HG03064 (cell line): ENCODE data around the gene CLDN5.

Source experiments
- ATAC-seq: cut with Tn5 transposase; IDR thresholded peaks from one replicate; pipeline ENCODE4 v1.9.1; 2021; ENCODE audit warnings: low read depth; ENCODE audit not compliant: unreplicated experiment

Gene CLDN5, protein sequence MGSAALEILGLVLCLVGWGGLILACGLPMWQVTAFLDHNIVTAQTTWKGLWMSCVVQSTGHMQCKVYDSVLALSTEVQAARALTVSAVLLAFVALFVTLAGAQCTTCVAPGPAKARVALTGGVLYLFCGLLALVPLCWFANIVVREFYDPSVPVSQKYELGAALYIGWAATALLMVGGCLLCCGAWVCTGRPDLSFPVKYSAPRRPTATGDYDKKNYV

DNA sequence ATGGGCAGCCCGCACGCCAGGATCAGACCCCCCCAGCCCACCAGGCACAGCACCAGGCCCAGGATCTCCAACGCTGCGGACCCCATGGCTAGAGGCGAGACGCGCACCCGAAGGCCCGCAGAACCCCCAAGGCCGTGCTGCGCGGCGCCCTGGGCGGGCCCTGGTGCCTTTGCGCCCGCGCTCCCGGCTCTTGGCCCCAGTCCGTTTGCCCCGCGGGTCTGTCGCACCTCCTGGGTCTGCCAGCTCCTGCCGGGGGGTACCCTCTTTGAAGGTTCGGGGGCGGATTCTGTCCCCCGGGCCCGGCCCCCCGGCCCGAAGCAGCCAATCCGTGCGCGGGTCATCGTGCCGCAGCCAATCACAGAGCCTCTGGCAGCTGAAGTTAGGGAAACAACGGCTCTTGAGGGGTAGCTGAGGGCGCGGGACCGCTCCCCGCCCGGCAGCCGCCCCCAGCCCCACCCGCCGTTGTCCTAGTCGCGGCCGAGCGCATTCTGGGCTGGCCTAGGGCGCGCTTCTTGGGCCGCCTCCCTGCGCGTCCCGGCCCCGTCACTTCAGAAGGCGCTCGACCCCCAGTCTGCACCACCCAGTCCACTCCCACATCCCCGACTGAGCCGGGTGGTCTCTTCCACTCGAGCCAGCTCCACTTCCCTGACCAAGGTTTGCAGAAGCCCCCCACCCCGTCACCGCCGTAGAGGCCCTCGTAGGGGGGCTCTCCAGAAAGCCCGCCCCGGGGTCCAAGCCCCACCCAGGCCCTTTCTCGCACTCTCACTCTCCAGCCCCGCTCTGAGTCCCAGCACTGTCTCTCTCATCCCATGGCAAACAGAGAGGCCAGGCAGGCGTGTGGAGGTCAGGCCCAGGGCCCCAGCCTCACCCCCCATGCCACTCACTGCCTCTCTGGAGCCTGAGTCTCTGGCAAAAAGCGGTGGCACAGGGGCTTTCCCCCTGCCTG, at the start of gene CLDN5:
CLDN5 (minus strand) TSS at position 241 of the 946 bp plus-strand sequence; CDS start at position 86, 155 bp downstream.
- no peak for ATAC-seq

DNA sequence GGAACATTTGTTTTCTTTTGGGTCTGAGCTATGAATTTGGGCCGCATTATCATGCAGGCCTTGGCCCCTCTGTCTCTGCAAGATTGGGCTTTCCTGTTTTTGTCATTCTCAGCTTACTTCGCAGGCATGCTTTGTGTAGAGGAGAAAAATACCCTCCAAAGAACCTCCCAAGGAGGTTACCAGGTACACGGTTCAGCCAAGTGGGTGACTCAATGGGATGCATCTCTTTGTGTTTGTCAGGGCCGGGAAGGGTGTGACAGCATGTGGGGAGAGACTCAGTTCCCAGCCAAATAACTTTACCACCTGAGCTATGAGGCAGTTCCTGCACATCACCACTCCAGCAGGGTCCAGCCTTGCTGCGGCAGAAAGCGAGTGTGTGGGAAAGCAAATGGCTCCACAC, 47.8 kb upstream of the CLDN5 start:
- ATAC-seq, result no peak

DNA sequence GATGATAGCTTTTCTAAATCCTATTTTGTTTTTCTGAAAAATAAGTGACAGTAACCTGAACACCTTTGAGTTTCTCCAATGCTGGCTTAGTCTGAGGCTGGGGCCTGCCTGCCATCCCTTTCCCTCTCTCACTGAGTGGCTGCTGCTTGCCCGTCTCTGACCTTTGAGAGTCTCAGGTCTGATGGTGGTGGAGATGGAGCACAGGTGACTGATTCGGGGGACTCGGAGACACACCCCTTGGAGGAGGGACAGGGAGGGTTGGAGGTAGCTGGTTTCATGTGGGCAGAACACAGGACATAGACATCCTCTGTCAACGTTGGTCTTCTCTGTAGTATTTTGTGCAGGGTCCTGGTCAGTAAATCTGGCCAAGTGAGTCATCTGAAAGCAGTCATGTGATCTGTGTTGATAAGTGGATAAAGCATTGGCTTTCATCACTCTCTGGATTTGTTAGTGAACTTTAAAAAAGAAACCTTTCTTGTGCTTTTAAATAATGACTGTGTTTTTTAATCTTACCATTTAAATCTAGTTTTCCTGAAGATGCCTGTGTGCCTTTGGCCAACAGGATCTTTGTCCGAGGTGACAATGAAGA, 47.1 kb upstream of the CLDN5 start:
- no peak for ATAC-seq

DNA sequence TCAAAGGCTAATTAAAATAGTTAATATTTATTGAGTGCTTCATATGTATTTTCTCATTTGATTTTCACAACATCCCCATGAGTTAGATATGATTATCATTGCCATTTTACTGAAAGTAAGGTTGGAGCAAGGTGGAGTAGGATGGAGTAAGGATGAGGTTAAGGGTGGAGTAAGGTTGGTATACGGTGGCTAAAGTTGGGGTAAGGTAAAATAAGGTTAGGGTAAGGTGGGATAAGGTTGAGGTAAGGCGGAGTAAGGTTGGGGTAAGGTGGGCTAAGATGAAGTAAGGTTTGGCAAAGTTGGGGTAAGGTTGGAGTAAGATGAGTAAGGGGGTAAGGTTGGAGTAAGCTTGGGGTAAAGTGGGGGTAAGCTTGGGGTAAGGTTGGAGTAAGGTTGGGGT, 45.8 kb upstream of the CLDN5 start:
- no peak for ATAC-seq

DNA sequence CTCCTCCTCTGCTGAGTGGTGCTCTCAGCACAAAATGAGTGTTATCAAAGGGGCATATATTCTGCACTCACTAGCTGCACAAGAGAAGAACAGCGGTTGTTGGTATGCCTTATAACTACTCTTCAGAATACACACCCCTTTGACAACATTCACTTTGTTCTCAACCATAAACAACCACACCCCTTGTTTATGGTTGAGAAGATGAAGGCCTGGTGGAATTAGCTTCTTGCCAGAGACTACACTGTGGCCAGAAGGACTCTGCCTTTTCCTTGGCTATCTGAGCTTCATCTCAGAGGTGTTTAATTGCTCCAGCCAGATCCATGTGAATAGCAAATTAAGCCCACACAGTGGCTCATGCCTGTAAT, 45.0 kb upstream of the CLDN5 start:
- ATAC-seq, result no peak

DNA sequence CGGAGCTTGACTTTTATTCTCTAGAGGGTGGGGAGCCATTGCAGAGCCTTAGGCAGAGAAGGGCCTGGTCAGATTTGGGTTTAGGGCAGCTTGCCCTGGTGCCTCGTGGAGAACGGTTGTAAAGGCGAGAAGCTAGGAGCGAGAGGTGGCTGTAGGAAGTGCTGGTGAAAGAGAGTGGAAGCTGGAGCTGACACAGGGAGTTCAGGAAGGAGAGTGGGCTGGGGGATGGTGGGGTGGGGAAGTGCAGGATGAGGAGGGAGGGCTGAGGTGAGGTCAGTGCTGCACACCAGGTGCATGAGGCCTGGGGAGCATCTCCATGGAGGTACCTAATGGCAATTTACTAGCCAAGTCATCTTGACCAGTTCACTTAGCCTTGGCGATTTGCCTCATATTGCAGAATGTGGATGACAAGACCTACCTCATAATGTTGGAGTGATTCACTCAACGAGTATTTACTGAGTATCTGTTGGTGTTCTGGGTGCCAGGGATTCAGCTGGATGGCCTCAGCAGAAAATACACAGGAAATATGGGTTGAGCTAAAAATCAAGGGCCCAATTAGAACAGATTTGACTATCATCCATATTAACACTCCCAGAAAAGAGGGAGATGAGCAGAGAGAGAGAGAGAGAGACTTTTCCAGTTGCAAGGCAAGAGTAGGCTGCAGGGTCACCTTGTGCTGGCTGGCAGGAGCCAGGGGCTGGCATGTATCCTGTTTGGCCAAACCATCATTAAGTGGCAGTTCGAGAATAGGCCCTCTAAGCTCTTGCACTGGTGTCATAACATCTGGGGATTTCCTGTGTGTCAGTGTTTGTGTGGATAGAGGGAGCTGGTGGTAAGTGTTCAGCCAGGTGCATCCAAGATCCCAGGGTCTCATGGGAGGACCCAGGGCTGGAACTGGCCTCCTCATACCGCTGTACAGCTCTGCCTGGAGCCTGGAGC, 44.4 kb upstream of the CLDN5 start:
- ATAC-seq, result no peak

DNA sequence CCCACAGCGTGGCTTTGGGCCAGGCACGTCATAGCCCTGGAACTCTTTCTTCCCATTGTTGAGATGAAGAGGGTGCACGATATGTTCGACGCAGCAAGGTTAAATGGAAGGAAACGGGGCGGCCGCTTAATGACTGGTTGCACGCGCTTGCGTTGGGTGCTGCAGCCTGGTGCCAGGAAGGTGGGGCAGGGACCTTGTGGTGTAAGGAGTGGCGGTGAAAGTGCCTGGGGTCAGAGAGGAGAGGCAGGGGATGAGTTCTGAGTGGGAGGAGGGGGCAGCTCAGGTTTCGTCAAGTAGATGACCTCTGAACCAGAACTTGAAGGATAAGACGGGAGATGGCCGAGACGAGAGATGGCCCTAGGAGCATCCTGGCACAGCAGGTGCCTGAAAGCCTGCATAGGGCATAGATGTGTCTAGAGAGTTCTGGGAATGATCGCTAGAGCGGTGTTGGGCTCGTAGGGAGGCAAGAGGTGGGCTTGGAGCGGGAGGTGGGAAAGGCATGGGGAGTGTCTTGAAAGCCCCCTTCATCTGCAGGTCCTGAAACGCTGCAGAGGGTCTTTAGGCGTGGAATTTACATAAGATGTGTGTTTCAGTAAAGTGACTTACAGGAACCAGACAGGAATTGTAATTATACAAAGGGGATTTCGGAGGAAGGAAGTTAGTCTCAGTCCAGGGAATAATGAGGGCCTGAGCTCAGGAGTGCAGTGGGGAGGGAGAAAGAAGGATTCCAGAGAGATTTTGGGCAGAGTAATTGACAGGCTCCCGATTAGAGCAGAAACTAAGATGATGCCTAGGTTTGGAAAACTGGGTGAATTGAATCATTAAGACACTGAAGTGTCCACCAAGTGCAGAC, 43.2 kb upstream of the CLDN5 start:
- no peak for ATAC-seq

DNA sequence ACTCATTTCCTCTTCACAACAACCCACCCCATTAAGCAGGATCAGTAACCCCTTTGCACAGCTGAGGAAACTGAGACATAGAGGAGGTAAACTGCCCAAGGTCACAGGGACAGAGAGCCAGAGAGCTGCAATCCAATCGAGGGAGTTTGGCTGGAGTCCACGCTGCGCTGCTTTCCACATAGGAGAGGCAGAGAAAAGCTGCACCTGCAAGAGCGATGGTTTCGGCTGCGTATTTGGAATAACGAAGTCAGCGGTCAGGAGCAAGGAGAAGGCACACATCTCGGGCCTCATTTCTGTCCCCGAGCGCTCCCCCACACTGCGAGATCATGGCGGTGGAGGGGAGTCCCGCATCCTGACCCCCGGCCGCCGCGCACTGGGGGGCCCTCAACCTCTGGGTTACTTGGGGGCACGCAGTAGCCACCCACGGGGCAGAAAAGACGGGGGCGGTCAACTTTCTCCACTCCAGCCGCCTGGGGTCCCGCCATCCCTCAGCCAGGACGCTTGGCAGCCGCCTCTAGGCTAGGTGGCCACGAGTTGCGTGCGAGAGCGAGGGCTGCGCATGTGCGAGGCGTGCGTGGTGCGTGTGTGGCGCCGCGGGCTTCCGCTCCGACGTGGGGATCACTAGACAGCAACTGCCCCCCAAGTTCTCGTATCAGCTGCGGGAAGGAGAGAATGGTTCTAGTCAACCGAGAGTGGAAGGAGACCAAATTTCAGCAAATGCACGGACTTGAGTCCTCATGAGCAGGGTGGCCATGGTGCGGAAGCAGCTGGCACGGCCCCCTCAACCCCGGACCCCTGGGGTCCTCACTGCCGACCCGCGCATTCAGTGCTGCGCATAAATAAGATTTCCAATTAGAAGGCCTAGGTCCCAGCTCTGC, 42.3 kb upstream of the CLDN5 start:
- no peak for ATAC-seq

DNA sequence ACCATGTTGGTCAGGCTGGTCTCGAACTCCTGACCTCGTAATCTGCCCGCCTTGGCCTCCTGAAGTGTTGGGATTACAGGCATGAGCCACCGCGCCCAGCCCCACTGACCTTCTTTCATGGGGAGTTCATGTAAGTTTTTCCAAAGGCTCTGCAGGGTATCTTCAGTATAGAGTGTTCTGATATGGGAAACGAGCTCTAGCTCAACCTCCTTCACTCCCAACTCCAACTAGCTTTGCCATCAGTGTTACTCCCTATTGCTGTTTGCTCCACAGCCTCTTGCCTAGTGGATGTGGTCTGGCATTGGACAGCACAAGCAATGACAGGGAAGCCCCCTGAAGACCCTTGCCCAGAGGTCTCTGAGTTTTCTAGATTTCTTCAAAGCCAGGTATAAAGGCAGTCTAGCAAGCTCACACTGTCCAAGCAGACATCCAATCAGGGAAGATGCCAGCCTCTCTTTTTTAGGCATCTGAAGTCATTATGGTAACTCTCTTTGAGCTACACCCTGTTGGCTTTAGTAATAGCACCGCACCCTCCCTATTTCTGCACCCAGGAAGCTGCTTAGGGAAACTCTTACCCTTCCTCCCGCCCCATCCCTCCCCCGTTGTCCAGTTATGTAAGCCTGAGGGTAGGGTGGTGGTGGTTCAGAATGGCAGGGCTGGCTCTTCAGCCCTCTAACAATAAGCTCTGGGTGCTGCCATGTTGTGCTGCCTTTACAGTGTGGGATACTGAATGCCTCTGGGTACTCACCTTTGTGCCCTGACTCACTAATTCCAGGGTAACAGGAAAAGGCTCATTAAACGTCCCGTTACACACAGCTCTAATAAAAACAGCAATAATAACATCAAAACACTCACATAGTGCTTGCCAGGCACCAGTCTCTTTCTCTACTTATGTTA, 41.4 kb upstream of the CLDN5 start:
- no peak for ATAC-seq

DNA sequence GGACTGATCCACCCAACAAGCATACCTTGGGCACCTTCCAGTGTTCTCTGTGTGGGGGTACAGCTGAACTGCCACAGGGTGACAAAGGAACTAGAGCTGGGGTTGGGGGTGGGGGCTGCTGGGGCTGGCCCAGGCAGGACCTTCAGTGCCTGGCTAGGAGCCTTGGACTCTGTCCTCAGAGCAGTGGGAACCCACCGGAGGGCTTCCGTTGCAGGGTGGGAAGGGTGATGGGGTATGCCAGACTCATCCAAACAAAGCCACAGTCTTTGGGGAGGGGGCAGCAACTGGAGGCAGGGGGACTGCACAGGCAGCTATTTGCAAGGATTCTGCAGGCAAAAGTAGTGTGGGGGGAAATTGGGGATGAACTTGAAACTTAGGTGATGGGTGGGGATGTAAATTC, 35.7 kb upstream of the CLDN5 start:
- ATAC-seq, result no peak

DNA sequence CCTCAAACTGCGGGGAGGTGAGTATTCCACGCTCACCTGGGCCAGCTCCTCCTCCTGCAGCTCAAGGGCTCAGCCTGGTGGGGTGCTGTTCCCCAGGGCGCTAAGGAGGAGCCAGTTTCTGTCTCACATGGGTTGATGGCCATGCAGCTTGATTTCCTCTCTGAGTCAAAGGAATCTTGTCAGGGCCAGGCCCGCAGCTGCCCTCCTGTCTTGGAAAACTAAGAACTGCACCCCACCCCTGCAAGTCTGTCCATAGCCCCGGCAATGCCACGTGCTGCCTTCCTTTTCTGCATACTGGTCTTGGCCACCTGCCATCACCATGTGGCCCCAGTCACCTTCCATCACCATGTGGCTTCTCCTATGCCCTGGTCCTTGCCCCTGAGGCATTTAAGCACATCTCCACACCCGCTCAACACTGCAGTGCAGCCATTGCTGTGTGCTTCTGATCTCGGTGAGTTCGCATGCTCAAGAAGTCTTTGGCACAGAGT, 35.2 kb upstream of the CLDN5 start:
- no peak for ATAC-seq

DNA sequence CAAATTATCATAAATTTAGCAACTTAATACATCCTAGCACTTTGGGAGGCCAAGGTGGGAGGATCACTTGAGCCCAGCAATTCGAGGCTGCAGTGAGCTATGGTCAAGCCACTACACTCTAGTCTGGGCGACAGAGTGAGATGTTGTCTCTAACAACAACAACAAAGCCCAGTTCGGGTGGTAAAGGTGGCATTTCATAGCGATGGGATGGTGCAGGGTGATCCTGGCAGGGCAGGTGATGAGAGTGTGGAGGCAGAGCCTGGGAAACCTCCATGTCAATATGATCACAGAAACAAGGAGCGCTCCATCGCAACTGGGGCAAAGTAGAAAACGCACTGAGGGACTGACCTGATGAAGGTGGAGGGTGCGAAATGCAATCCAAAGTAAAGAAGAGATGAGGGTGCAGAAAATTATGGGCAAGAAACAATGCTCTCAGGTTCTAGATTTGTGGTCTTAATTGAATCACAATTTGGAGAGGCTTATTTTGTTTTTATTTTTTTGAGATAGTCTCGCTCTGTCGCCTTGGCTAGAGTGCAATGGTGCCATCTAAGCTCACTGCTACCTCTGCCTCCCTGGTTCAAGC, 32.8 kb upstream of the CLDN5 start:
- ATAC-seq, result no peak

DNA sequence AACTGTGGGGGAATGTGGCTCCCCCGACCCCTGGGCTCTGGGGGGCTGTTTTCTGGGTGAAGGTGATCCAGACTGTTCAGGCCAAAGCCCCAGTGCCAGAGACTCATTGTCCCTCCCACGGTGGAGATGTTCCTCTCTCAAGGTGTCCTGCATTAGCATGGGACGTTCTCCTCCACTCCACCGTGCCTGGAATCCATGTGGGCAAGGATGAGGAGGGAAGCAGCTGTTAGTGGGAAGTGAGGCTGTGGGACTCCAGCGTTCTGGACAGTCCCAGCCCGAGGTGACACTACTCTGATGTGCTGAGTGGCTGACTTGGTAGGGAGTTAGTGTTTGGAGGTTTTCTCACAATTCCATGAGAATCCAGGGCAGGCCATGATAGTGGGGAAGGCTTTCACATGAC, 31.4 kb upstream of the CLDN5 start:
- no peak for ATAC-seq

DNA sequence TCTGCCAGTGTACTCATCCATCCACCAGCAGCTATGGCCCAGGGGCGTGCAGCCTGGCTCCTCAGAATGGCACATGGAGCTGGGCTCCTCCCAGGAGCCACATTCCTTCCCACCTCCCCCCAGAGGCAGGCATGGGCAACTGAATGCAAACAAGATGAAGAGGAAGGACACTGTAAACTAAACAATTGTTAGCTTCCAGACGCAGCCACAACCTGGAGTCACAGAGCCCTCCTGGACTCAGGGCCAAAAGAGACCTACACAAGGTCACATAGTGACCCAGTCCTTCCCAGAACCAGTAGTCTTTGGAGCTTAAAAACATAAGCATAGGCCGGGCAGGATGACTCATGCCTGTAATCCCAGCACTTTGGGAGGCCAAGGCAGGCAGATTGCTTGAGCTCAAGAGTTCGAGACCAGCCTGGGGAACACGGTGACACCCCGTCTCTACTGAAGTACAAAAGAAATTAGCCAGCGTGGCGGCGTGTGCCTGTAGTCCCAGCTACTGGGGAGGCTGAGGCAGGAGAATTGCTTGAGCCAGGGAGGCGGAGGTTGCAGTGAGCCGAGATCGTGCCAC, 30.7 kb upstream of the CLDN5 start:
- no peak for ATAC-seq

DNA sequence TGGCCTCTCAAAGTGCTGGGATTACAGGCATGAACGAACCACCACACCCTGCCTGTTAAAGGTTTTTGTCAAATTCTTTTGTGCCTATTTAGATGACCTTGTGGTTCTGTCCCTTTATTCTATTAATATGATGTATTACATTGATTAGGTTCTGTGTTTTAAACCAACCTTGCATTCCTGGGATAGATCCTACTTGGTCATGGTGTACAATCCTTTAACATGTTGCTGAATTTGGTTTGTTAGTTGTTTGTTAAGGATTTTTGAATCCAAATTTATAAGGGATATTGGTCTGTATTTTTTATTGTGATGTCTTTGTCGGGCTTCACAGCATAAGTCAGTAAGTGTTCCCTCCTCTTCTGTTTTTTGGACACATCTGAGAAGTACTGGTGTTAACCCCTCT, 29.0 kb upstream of the CLDN5 start:
- ATAC-seq, result no peak

DNA sequence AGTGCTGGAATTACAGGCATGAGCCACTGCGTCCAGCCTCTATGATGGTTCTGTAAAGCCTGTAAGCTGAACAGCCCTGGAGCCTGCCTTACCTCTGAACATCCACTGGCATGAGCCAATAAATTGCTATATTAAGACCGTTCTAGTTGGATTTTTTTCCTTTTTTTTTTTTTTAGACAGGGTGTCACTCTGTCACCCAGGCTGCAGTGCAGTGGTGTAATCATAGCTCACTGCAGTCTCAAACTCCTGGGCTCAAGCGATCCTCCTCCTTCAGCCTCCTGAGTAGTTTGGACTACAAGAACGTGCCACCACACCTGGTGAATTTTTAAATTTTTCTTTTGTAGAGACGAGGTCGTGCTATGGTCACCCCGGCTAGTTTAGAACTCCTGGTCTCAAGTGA, 26.2 kb upstream of the CLDN5 start:
- no peak for ATAC-seq

DNA sequence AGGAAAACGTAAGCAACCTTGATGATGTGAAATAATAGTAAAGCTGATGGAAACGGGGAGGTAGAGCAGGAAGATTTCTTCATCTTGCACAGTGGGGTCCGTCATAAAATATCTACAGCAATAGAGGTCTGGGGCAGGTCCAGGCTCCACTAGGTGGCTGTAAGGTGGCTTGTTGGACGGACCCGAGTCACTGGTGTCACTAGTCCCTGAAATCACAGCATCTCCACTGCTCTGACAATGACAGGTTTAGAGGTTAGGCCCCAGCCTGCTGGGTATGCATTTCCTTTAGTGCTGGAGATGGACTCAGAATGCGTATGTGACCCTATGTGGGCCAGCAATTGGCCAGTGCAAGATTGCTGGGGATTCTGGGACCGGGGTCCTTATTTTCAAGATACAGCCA, 25.2 kb upstream of the CLDN5 start:
- ATAC-seq, result no peak
